Colonic mucosa (tissue), 4 donors: ENCODE data around the gene TMIGD1. TPM values are rescaled to one million over a fixed set of nuclear protein-coding genes. Genes with fewer than 3 reads are reported as not detected.
A peak's percentile ranks its signal among the peaks of the same experiment; 100 is the strongest.

Source experiments
- DNase-seq: peaks from one replicate; pipeline ENCODE4 v3.0.0-alpha.2; 2020
- H3K27ac ChIP-seq: fragments of 200-600 bp; one replicate; pipeline ENCODE4 v1.8.0; 2021
- H3K27me3 ChIP-seq: fragments of 200-600 bp; one replicate; pipeline ENCODE4 v1.8.0; 2021
- H3K36me3 ChIP-seq: fragments of 200-600 bp; one replicate; pipeline ENCODE4 v1.8.0; 2021
- H3K4me1 ChIP-seq: fragments of 200-600 bp; one replicate; pipeline ENCODE4 v1.8.0; 2021; ENCODE audit warnings: mild to moderate bottlenecking
- H3K4me3 ChIP-seq: fragments of 200-600 bp; one replicate; pipeline ENCODE4 v1.8.0; 2021
- H3K9ac ChIP-seq, 2 donors: one replicate each; pipeline ENCODE4 v1.7.0; 2013; ENCODE audit warnings: control low read depth in 2 of 2, low read depth in 2 of 2, low read length in 2 of 2
- H3K9me3 ChIP-seq: fragments of 200-600 bp; one replicate; pipeline ENCODE4 v1.8.0; 2021
- CTCF ChIP-seq: fragments of 200-600 bp; IDR thresholded peaks from one replicate; pipeline ENCODE4 v1.8.0; 2022; ENCODE audit warnings: antibody characterized with exemption, mild to moderate bottlenecking
- intact Hi-C: fragments of 100-400 bp; cut with DNase I; formaldehyde crosslinking; loops from one replicate; pipeline ENCODE4 v1.14.1; 2022
- total RNA-seq, 2 donors: library from RNA; stranded (reverse); fragmentation: NEBNext Ultra II Directional in 1 of 2; extraction: Animal tissue kit (Norgen Biotek cat#: 25700) in 1 of 2; gene quantifications; one replicate each; pipeline ENCODE4 v1.2.1, GENCODE V29; 2021
- donor health status: healthy.
- donor health status: DM: no; HTN: no; CAD: no.
- donor health status: DM: no; HTN: no; CAD: no.

Gene TMIGD1
- total RNA-seq, 2 donors from 2014 or later: 14.4 to 107 TPM

- no peaks in the 10 kb centered on the region for H3K9me3 ChIP-seq
- H3K9ac ChIP-seq: no peak overlapping the region
- H3K27ac ChIP-seq: peak overlapping the region; percentile 48
- peak; percentile 34 for DNase-seq
- no peaks in the 10 kb centered on the region for H3K27me3 ChIP-seq
- H3K36me3 ChIP-seq: no peaks in the 10 kb centered on the region
- intact Hi-C loops: no loop called here
- no peak for TF ChIP-seq CTCF
- no peak overlapping the region for H3K4me3 ChIP-seq
- peaks cover 4% of the 10 kb centered on the region for H3K4me1 ChIP-seq
Observed at GRCh38 chr17:30376621-30377452, 43.0 kb upstream of the TMIGD1 start.

DNA sequence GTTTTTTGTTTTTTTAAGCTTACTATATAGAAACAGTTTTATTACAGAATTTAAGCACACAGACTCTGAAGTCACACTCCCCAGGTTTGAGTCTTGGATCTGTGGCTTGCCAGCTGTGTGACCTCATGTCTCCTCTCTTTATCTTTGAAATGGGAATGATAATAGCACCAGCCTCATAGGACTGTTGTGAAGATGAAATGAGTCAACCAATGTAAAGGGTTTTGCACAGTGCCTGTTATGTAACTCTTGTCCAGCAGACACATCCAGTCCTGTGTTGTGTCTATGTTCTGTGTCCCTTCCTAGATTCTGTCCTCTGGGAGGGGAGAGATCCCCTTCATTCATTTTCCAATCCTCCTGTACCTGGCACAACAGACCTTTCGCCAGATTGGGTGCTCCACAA is 41.8 kb upstream of the TMIGD1 start:
- H3K27ac ChIP-seq: no peak overlapping the region
- no peaks in the 10 kb centered on the region for H3K36me3 ChIP-seq
- H3K4me3 ChIP-seq: no peak overlapping the region
- no peaks in the 10 kb centered on the region for H3K27me3 ChIP-seq
- no peak for TF ChIP-seq CTCF
- no peak overlapping the region for H3K9ac ChIP-seq
- no peaks in the 10 kb centered on the region for H3K9me3 ChIP-seq
- intact Hi-C loops: no loop called here
- DNase-seq: no peak
- peaks cover 3% of the 10 kb centered on the region for H3K4me1 ChIP-seq

DNA sequence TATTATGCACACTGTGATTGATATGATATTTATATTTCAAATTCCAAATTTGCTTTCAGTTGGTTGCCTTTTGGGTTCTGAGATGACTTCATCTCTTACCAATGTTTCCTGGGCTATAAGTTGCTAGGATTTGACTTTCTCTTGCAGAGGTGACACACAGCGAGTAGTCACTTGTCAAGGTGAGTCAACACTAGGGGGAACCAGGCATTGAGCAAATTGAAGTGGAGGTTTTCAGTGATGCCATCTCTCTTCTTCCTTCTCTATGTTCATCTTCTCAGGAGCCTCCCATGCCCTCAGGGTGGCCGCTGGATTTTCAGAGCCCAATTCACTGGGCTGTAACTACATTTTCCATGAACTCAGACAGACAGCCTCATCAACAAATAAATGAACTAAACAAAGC is 38.9 kb upstream of the TMIGD1 start:
- Histone ChIP-seq H3K4me1 (no peaks in the 10 kb centered on the region), H3K9me3 (no peaks in the 10 kb centered on the region), H3K27me3 (no peaks in the 10 kb centered on the region), H3K36me3 (no peaks in the 10 kb centered on the region), H3K27ac (no peak overlapping the region), H3K4me3 (no peak overlapping the region), H3K9ac (no peak overlapping the region)
- TF ChIP-seq CTCF: no peak
- no peak for DNase-seq
- intact Hi-C loops: no loop called here

- no peak for DNase-seq
- no peak overlapping the region for H3K27ac ChIP-seq
- no peaks in the 10 kb centered on the region for H3K27me3 ChIP-seq
- no peak overlapping the region for H3K4me3 ChIP-seq
- intact Hi-C loops: no loop called here
- H3K4me1 ChIP-seq: no peaks in the 10 kb centered on the region
- H3K36me3 ChIP-seq: no peaks in the 10 kb centered on the region
- no peaks in the 10 kb centered on the region for H3K9me3 ChIP-seq
- H3K9ac ChIP-seq: no peak overlapping the region
- TF ChIP-seq CTCF: no peak
Observed at GRCh38 chr17:30369995-30370394, 36.1 kb upstream of the TMIGD1 start.

GRCh38 chr17:30368912-30369720 is 35.3 kb upstream of the TMIGD1 start:
- H3K4me3 ChIP-seq: no peak overlapping the region
- H3K36me3 ChIP-seq: no peaks in the 10 kb centered on the region
- H3K4me1 ChIP-seq: no peaks in the 10 kb centered on the region
- no peak for TF ChIP-seq CTCF
- intact Hi-C loops: no loop called here
- no peak for DNase-seq
- no peak overlapping the region for H3K9ac ChIP-seq
- no peak overlapping the region for H3K27ac ChIP-seq
- no peaks in the 10 kb centered on the region for H3K27me3 ChIP-seq
- H3K9me3 ChIP-seq: no peaks in the 10 kb centered on the region
